ENCODE results near the gene GPR108. TPM values are rescaled to one million over a fixed set of nuclear protein-coding genes. Genes with fewer than 3 reads are reported as not detected.
"Not testable (repeated sequence)": the region's sequence is repeated elsewhere in the genome, so short reads cannot be mapped to it uniquely, and the experiment has no call there.

GPR108 gene
- polyA plus RNA-seq, 6 donors from 2014 or later: 55.2 to 122 (median 79.5) TPM

- DNase-seq: peak; percentile 81
- peaks cover 0 to 16% of the 10 kb centered on the region in 2 donors for H3K36me3 Mint-ChIP-seq
- peaks cover 27 to 29% (median 28%) of the 10 kb centered on the region in 3 donors for H3K4me1 Mint-ChIP-seq
- peak overlapping the region; percentile 28 to 97 (median 91) for H3K27ac Mint-ChIP-seq
- peak; percentile 88 to 89 for ATAC-seq (ENCODE audit: low read depth in 2 of 2)
- H3K9me3 Mint-ChIP-seq: no peaks in the 10 kb centered on the region
- H3K27me3 Mint-ChIP-seq: no peaks in the 10 kb centered on the region
- H3K4me3 Mint-ChIP-seq: peak overlapping the region; percentile 78 to 93 (median 88)
Observed at GRCh38 chr19:6753178-6754031, 16.0 kb upstream of the GPR108 start.

GRCh38 chr19:6752256-6753177 is 15.1 kb upstream of the GPR108 start:
- no peak for ATAC-seq (ENCODE audit: low read depth in 2 of 2)
- DNase-seq: no peak
- Mint-ChIP-seq H3K9me3 (no peaks in the 10 kb centered on the region), H3K36me3 (peaks cover 0 to 16% of the 10 kb centered on the region in 2 donors), H3K4me1 (peaks cover 21 to 23% (median 22%) of the 10 kb centered on the region in 3 donors), H3K27ac (peak overlapping the region in 3 of 6 donors; percentile 59 to 96 (median 90)), H3K4me3 (peak overlapping the region; percentile 42 to 93 (median 87)), H3K27me3 (no peaks in the 10 kb centered on the region)

GRCh38 chr19:6751189-6751588 is 13.8 kb upstream of the GPR108 start:
- no peak for DNase-seq
- no peak for ATAC-seq (ENCODE audit: low read depth in 2 of 2)
- no peak overlapping the region for H3K4me3 Mint-ChIP-seq
- peaks cover 0 to 16% of the 10 kb centered on the region in 2 donors for H3K36me3 Mint-ChIP-seq
- H3K4me1 Mint-ChIP-seq: peaks cover 15 to 20% (median 18%) of the 10 kb centered on the region in 3 donors
- H3K27ac Mint-ChIP-seq: peak overlapping the region in 1 of 6 donors; percentile 59
- no peaks in the 10 kb centered on the region for H3K27me3 Mint-ChIP-seq
- no peaks in the 10 kb centered on the region for H3K9me3 Mint-ChIP-seq

- no peak overlapping the region for H3K27ac Mint-ChIP-seq
Observed at GRCh38 chr19:6750062-6750461, 12.7 kb upstream of the GPR108 start.

DNA sequence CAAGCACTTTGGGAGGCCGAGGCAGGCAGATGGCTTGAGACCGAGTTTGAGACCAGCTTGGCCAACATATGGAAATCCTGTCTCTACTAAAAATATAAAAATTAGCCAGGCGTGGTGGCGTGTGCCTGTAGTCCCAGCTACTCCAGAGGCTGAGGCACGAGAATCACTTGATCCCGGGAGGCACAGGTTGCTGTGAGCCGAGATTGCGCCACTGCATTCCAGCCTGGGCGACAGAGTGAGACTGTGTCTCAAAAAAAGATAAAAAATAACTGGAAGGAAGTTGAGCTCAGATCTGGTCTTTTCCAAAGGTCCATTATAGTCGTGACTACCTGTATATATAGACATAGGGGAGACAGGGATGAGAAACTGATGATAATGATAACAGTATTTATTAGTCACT is 11.2 kb upstream of the GPR108 start:
- Mint-ChIP-seq H3K36me3 (peaks cover 7 to 30% of the 10 kb centered on the region in 2 donors), H3K4me1 (peaks cover 9 to 11% (median 10%) of the 10 kb centered on the region in 3 donors)
- not testable (repeated sequence) for H3K27me3 Mint-ChIP-seq; H3K9me3 Mint-ChIP-seq; ATAC-seq (ENCODE audit: low read depth in 2 of 2); H3K4me3 Mint-ChIP-seq; DNase-seq; H3K27ac Mint-ChIP-seq

More at GRCh38 chr19:6750062-6750461, 12.7 kb upstream of the GPR108 start:
- ATAC-seq (ENCODE audit: low read depth in 2 of 2): no peak
- DNase-seq: no peak
- H3K4me1 Mint-ChIP-seq: peaks cover 15 to 21% (median 18%) of the 10 kb centered on the region in 3 donors
- peak overlapping the region in 1 of 8 donors; percentile 44 for H3K4me3 Mint-ChIP-seq
- no peaks in the 10 kb centered on the region for H3K9me3 Mint-ChIP-seq
- no peaks in the 10 kb centered on the region for H3K27me3 Mint-ChIP-seq
- H3K36me3 Mint-ChIP-seq: peaks cover 0 to 26% of the 10 kb centered on the region in 2 donors

DNA sequence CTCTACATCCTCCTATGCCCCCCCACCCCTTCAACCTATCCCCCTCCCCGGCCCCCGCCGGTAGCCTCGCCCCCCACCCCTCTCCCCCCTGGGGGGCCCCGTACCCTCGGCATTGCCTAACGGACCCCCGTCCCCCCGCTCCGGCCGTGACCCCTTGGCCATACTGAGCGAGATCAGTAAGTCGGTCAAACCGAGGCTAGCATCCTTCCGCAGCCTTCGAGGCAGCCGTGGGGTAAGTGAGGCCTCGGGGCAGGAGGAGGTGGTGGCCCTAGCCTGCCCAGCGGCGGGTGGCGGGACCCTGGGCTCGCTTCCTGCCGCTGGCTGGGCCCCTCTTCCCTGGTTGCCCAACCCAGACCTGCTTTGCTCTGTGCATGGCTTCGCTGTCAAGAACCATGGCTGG is 8.6 kb upstream of the GPR108 start:
- DNase-seq (no peak), ATAC-seq (ENCODE audit: low read depth in 2 of 2) (no peak)
- no peaks in the 10 kb centered on the region for H3K27me3 Mint-ChIP-seq
- peaks cover 7 to 30% of the 10 kb centered on the region in 2 donors for H3K36me3 Mint-ChIP-seq
- H3K4me1 Mint-ChIP-seq: peaks cover 3 to 12% (median 5%) of the 10 kb centered on the region in 3 donors
- no peak overlapping the region for H3K4me3 Mint-ChIP-seq
- peak overlapping the region in 1 of 6 donors; percentile 33 for H3K27ac Mint-ChIP-seq
- H3K9me3 Mint-ChIP-seq: no peaks in the 10 kb centered on the region

- ATAC-seq (ENCODE audit: low read depth in 2 of 2) (no peak), DNase-seq (no peak)
- peak overlapping the region in 1 of 8 donors; percentile 13 for H3K4me3 Mint-ChIP-seq
- no peaks in the 10 kb centered on the region for H3K9me3 Mint-ChIP-seq
- no peaks in the 10 kb centered on the region for H3K27me3 Mint-ChIP-seq
- peak overlapping the region in 2 of 6 donors; percentile 46 to 82 for H3K27ac Mint-ChIP-seq
- H3K36me3 Mint-ChIP-seq: peaks cover 7 to 25% of the 10 kb centered on the region in 2 donors
- H3K4me1 Mint-ChIP-seq: peaks cover 3 to 13% (median 12%) of the 10 kb centered on the region in 3 donors
Observed at GRCh38 chr19:6744381-6745301, 7.3 kb upstream of the GPR108 start.

GRCh38 chr19:6743714-6744380 is 6.5 kb upstream of the GPR108 start:
- DNase-seq: no peak
- H3K27me3 Mint-ChIP-seq: no peaks in the 10 kb centered on the region
- peak overlapping the region in 2 of 6 donors; percentile 21 to 46 for H3K27ac Mint-ChIP-seq
- no peaks in the 10 kb centered on the region for H3K9me3 Mint-ChIP-seq
- H3K36me3 Mint-ChIP-seq: peaks cover 7 to 23% of the 10 kb centered on the region in 2 donors
- H3K4me1 Mint-ChIP-seq: peaks cover 8 to 20% (median 19%) of the 10 kb centered on the region in 3 donors
- peak overlapping the region in 2 of 8 donors; percentile 13 to 51 for H3K4me3 Mint-ChIP-seq
- no peak for ATAC-seq (ENCODE audit: low read depth in 2 of 2)

DNA sequence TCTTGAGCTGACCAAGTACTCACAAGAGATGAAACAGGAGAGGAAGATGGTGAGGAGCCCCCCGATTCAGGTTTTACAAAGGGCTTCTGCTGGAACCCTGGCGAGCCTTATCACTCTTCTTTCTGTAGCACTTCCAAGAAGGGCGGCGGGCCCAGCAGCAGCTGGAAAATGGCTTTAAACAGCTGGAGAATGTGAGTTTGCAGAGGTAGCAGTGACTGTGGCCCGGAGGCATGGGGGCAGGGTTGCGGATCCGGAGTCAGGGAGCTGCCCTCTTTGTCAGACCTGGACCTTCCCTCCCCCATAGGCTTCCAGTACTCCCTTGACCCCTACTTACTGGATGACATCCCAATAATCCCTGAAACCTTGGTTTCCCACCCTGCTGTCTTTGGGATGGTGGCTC is 5.7 kb upstream of the GPR108 start:
- peak overlapping the region in 2 of 8 donors; percentile 30 to 32 for H3K4me3 Mint-ChIP-seq
- H3K36me3 Mint-ChIP-seq: peaks cover 7 to 23% of the 10 kb centered on the region in 2 donors
- DNase-seq: no peak
- no peaks in the 10 kb centered on the region for H3K27me3 Mint-ChIP-seq
- no peaks in the 10 kb centered on the region for H3K9me3 Mint-ChIP-seq
- H3K27ac Mint-ChIP-seq: peak overlapping the region in 3 of 6 donors; percentile 15 to 26 (median 26)
- ATAC-seq (ENCODE audit: low read depth in 2 of 2): no peak
- peaks cover 16 to 28% (median 27%) of the 10 kb centered on the region in 3 donors for H3K4me1 Mint-ChIP-seq

- Mint-ChIP-seq H3K4me1 (peaks cover 22 to 45% (median 41%) of the 10 kb centered on the region in 3 donors), H3K9me3 (no peaks in the 10 kb centered on the region), H3K27ac (peak overlapping the region in 5 of 6 donors; percentile 36 to 94 (median 92)), H3K4me3 (peak overlapping the region; percentile 77 to 98 (median 89)), H3K27me3 (no peaks in the 10 kb centered on the region), H3K36me3 (peaks cover 7 to 19% of the 10 kb centered on the region in 2 donors)
- DNase-seq: peak; percentile 76
- peak in 1 of 2 donors; percentile 6 for ATAC-seq (ENCODE audit: low read depth in 2 of 2)
Observed at GRCh38 chr19:6740589-6741343, 3.4 kb upstream of the GPR108 start.

GRCh38 chr19:6739883-6740588 is 2.7 kb upstream of the GPR108 start:
- H3K27me3 Mint-ChIP-seq: no peaks in the 10 kb centered on the region
- H3K36me3 Mint-ChIP-seq: peaks cover 7 to 12% of the 10 kb centered on the region in 2 donors
- H3K9me3 Mint-ChIP-seq: no peaks in the 10 kb centered on the region
- H3K4me1 Mint-ChIP-seq: peaks cover 22 to 44% (median 41%) of the 10 kb centered on the region in 3 donors
- H3K4me3 Mint-ChIP-seq: peak overlapping the region; percentile 50 to 98 (median 88)
- DNase-seq: no peak
- no peak for ATAC-seq (ENCODE audit: low read depth in 2 of 2)
- H3K27ac Mint-ChIP-seq: peak overlapping the region in 3 of 6 donors; percentile 11 to 93 (median 79)

Data from naive B cell (primary cell).